IPS-NIHi7 (cell line): ENCODE data around the gene SEPTIN5.
A peak's percentile ranks its signal among the peaks of the same experiment; 100 is the strongest.

Experiments used
- DNase-seq: peaks from one replicate; pipeline ENCODE4 v3.0.0; 2012; ENCODE audit warnings: mixed read lengths; ENCODE audit errors: extremely low spot score

Gene SEPTIN5

DNA sequence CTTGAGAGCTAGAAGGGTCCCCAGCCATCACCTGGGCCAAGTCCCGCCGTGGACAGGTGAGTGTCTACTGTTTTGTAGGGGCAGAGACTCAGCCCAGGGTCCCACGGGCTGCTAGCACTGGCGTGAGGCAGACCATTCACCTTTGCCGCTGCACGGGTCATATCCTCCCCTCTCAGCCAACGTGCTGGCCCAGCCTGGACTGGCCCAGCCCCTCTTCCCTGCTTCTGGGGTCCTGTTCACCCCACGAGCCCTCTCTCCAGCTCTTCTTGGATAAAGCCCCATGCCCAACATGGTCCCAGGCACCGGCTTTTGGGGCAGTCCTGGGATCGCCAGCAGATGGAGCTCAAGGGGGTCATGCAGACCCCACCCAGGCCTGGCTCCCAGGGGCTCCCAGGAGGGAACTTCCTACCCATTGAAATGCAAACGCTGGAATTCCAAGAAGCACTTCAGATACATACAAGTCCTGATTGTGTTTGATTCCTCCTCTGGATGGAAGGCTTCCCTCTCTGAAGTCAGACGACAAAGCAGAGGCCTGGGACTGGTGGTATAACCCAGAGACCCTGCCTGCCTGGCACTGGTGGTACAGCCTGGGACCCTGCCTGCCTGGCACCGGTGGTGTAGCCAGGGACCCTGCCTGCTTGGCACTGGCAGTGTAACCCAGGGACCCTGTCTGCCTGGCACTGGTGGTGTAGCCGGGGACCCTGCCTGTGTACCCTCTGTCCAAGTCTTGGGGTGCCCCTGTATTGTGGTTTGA lies 8.9 kb upstream of the SEPTIN5 start:
- DNase-seq: peak; percentile 88

DNA sequence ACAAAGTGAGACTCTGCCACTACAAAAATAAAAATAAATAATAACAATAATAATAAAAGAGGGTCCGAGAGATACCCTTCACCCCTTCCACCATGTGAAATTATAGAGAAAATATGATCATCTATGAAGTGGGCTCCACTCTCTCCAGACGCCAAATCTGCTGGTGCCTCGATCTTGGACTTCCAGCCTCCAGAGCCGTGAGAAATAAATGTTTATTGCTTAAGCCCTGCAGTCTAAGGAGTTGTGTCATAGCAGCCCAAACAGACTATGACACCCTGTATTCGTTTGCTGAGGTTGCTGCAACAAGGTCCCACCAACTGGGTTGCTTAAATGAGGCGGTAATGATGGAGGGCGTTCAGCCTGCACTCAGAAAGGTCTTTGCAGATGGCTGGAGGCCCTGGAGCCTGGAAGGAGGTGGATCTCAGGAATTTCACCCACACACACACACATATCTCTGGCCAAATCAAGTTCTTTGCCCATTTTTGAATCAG lies 7.6 kb upstream of the SEPTIN5 start:
- no peak for DNase-seq

DNA sequence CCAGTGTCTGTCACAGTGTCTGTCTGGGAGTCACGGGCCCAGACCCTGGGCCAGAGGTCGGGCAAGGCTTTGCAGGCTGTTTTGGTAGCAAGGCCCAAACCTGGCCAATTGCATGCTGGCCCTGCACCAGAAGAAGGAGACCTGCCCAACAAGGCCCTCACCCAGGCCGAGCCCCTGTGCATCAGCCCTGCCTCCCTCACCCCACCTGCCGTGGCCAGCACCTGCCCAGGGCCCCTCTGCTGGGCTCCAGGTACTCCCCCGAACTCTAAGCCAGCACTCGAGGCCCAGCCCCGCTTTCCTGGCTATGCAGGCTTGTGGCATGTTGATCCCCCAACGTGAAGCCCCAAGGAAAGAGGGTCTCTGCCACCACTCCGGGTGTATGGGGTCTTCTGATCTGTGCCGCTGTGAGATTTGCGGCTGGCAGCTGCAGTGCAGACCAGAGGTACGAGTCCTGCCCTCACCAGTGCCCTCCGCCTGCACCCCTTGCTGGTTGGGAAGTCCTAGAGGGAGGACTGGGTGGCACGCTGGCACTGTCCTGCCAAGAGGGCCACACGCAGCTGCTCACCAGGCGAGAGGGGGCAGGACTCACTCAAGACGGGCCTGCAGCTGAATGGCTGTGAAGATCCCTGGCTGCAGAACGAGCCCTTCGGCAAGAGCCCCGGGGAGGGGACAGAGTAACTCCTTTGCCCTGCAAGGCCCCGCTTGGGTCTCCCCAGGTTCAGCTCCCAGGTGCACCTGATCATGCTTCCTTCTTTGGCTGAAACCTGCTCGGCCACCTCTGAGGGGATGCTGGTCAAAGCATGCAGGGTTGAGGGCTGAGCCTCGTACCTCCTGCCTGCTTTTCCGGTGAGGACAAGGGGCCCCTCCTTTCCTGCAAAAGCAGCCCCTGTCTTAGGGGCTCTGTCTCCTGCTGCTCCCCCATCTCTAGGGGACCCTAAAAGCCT lies 6.7 kb upstream of the SEPTIN5 start:
- no peak for DNase-seq

- no peak for DNase-seq
Observed at GRCh38 chr22:19708321-19709011, 5.8 kb upstream of the SEPTIN5 start.

- no peak for DNase-seq
Observed at GRCh38 chr22:19709063-19709769, 5.1 kb upstream of the SEPTIN5 start.

- no peak for DNase-seq
Observed at GRCh38 chr22:19710020-19710768, 4.1 kb upstream of the SEPTIN5 start.

- no peak for DNase-seq
Observed at GRCh38 chr22:19710769-19711106, 3.6 kb upstream of the SEPTIN5 start.

- DNase-seq: no peak
Observed at GRCh38 chr22:19713245-19713644, 1.1 kb upstream of the SEPTIN5 start.

DNA sequence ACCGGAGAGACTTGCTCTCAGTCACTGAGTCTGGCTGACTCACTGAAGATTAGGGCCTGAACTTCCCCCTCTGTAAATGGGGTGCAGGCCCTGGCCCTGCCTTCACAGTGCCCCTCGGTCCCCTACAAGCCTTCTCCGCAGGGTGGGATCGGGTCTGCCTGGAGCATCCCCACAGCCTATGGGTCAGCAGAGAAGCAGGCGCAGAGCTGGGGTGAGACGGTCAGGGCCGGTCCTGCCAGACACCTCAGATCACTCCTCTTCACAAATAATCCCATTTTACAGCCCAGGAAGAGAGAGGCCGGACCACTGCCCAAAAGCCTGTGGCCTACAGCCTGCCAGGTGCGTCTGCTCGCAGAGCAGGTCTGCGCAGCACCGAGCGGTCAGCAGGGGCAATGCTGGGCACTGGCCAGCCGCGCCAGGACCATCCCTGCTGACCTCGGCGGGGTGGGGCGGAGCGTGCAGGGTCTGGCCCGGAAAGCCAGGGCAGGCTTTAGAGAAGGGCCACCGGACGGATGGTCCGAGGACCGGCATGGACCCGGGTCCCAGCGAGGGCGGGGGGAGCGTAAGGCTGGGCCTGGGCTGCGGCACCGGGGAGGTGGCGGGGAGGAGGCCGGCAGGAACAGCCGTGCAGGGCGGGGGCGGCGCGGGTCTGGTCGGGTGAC lies 522 bp upstream of the SEPTIN5 start:
- DNase-seq: no peak

DNA sequence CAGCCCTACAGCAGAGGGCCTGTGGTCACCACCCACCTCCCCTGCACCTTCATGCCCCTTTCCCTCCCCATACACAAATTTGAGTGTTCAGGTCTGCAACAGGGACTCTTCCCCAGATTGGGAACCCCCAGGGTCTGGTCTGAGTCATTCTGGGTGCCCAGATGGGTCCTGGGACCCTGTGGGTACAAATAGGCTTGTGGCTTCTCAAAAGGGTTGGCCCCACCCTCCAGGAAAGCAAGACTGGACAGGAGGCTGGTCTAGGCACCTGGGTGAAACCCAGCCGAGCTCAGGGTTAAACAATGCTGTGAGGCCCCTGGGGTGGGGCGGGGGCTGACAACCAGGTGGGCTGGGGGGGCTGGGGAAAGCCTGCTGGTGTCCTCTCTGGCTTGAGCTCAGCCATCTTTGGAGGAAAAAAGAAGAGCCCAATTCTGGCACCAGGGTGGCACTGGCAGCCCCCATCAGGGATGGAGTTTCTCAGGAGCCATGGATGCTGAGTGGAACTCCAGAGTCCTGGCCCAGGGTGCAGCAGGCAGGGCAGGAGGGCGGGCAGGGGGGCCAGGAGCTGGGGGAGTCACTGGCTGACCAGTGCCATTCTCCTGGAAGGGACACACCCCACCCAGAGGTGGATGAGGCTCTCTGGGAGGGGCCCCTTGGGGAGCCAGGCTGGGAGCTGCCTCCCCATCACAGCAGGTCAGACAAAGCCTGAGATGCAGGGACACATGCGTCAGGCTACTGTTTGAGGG lies 1.1 kb downstream of the SEPTIN5 start:
- no peak for DNase-seq

DNA sequence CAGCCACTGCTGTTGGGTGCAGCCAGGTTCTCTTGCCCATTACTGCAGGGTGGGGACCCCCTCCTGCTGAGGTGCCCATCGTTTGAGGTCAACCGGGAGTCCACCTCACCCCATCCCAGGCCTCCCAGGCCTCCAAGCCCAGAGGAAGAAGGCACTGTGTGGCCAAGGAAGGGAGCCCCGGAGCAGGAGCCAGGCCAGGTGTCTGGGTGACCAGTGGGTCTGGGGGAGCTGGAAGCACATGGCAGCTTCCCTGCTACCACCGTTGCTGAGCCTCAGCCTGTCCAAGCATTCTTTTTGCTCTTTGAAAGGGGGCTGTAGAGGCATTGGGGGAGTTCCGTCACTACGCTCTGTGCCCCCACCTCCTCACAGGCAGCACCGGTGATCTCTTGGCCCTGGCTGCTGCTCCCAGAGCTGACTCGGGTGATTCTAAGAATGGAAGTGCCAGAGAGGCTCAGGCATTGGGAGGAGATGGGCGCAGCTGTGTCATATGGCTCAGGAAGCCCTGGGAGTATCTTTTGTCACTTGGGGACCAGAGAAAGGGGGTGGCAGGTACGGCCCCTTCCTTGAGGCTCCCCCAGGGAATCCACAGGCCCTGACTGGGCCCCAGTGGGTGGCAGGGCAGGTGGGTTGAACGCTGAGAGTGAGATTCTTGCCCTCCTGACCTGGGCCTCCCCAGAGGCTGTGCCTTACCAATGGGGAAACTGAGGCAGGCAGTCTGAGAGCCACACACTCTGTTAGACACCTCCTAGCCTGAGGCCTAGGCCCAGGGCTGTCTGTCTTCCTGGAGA lies 1.9 kb downstream of the SEPTIN5 start:
- no peak for DNase-seq

- no peak for DNase-seq
Observed at GRCh38 chr22:19716829-19717105, 2.5 kb downstream of the SEPTIN5 start.

- DNase-seq: no peak
Observed at GRCh38 chr22:19717181-19717580, 2.9 kb downstream of the SEPTIN5 start.

DNA sequence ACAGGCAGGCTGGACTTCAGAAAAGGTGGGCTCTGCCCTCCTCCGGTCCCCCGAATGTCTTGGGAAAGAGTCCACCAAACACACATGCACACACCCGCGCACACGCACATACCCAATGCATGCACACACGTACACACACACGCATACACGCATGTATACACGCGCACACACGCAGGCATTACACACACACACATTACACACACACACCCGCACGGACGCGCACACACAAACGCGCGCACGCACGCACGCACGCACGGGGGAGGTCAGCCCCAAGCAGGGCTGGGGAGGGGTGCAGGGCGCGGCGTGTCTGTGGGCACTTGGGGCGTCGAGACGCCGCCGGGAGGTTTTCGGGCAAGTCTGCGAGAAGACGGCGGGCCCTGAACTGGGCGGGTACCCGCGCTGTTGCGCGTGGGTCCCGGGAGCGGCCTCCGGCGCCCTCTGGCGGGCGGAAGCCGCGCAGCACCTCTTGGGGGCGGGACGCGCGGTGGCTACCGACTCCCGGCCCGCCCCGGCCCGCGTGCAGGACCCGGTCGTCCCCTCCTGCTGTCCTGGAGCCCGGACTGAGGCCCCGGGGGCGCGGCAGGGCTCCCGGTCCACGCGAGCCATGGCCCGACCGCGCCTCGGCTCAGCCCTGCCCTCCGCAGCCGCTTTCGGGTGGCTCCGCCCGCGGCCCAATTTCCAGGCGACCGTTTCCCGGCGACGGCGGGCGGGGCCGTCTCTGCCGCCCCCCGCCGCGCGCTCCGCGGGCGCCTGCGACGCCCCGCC lies 3.6 kb downstream of the SEPTIN5 start:
- DNase-seq: peak; percentile 83

GRCh38 chr22:19718456-19719049 lies 4.2 kb downstream of the SEPTIN5 start:
- DNase-seq: no peak

DNA sequence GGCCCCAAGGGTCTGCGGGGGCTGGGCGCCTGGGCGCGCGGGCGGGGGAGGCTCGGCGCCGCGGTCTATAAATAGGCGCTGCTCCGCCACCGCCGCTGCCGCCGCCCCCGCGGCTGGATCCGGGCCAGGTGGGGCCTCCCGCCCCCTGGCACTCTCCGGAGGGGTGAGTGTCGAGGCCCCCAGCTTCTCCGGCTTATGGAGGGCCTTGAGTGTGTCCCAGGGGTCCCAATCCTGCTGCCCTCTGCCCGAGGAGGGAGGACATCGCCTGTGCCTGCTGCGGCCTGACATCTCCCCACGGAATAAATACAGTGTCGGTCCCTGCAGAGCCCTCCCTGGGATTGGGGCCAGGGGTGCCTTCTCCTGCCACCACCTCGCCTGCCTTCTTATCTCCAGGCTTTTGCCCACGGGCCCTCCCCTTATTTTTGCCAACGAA lies 4.8 kb downstream of the SEPTIN5 start:
- no peak for DNase-seq

DNA sequence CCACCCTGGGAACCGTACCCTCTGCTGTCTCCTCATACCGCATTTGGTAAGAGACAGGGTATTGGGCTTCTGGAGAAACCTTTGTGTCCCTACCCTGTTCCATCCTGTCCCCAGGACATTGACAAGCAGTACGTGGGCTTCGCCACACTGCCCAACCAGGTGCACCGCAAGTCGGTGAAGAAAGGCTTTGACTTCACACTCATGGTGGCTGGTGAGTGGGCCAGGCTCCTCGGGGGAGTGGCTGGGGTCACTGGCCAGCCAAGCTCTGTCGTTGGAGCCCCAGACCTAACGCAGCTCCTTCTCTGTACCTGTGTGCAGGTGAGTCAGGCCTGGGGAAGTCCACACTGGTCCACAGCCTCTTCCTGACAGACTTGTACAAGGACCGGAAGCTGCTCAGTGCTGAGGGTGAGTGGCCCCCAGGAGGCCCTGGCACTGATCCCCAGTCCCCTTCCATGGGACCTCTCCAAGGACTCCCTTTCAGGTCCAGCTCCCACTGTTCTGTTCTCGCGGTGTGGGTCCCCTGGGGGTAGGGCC lies 5.3 kb downstream of the SEPTIN5 start:
- no peak for DNase-seq
